Measurements from ENCODE around the gene SMIM22. TPM values are rescaled to one million over a fixed set of nuclear protein-coding genes. Genes with fewer than 3 reads are reported as not detected.

SMIM22 gene
- total RNA-seq, 1 donor from 2014 or later, result 27.7 TPM

GRCh38 chr16:4755687-4756086 is 39.5 kb upstream of the SMIM22 start:
- no peaks in the 10 kb centered on the region for H3K27me3 ChIP-seq (ENCODE audit: low read depth)
- DNase-seq, result no peak
- no peak for TF ChIP-seq CTCF (IDR thresholded peaks at IDR 0.05)
- intact Hi-C loops (cut with DNase I), result no loop called here
- no peaks in the 10 kb centered on the region for H3K4me1 ChIP-seq
- no peak overlapping the region for H3K4me3 ChIP-seq
- H3K9me3 ChIP-seq, result no peaks in the 10 kb centered on the region
- peaks cover 99% of the 10 kb centered on the region for H3K36me3 ChIP-seq
- ATAC-seq, result no peak
- H3K27ac ChIP-seq, result no peak overlapping the region

- intact Hi-C loops (cut with DNase I), result no loop called here
- peaks cover 91% of the 10 kb centered on the region for H3K36me3 ChIP-seq
- H3K27me3 ChIP-seq (ENCODE audit: low read depth), result no peaks in the 10 kb centered on the region
- DNase-seq (no peak), ATAC-seq (no peak)
- no peak overlapping the region for H3K27ac ChIP-seq
- no peaks in the 10 kb centered on the region for H3K9me3 ChIP-seq
- no peak overlapping the region for H3K4me3 ChIP-seq
- TF ChIP-seq CTCF (IDR thresholded peaks at IDR 0.05), result no peak
- peaks cover 6% of the 10 kb centered on the region for H3K4me1 ChIP-seq
Observed at GRCh38 chr16:4760221-4760910, 34.8 kb upstream of the SMIM22 start.

- peaks cover 77% of the 10 kb centered on the region for H3K36me3 ChIP-seq
- no peaks in the 10 kb centered on the region for H3K9me3 ChIP-seq
- no peak for DNase-seq
- no peak for ATAC-seq
- H3K27me3 ChIP-seq (ENCODE audit: low read depth), result no peaks in the 10 kb centered on the region
- H3K27ac ChIP-seq, result no peak overlapping the region
- intact Hi-C loops (cut with DNase I), result no loop called here
- no peak overlapping the region for H3K4me3 ChIP-seq
- no peak for TF ChIP-seq CTCF (IDR thresholded peaks at IDR 0.05)
- peaks cover 17% of the 10 kb centered on the region for H3K4me1 ChIP-seq
Observed at GRCh38 chr16:4762205-4762604, 33.0 kb upstream of the SMIM22 start.

GRCh38 chr16:4763791-4764190 is 31.4 kb upstream of the SMIM22 start:
- Histone ChIP-seq H3K27me3 (ENCODE audit: low read depth) (no peaks in the 10 kb centered on the region), H3K36me3 (peaks cover 61% of the 10 kb centered on the region), H3K4me1 (peaks cover 28% of the 10 kb centered on the region), H3K4me3 (no peak overlapping the region), H3K9me3 (no peaks in the 10 kb centered on the region), H3K27ac (no peak overlapping the region)
- intact Hi-C loops (cut with DNase I), result no loop called here
- ATAC-seq, result no peak
- no peak for DNase-seq
- no peak for TF ChIP-seq CTCF (IDR thresholded peaks at IDR 0.05)

GRCh38 chr16:4765511-4766474 is 29.4 kb upstream of the SMIM22 start:
- Histone ChIP-seq H3K27me3 (ENCODE audit: low read depth) (no peaks in the 10 kb centered on the region), H3K4me1 (peaks cover 34% of the 10 kb centered on the region), H3K27ac (peak overlapping the region; percentile 92), H3K36me3 (peaks cover 41% of the 10 kb centered on the region), H3K9me3 (no peaks in the 10 kb centered on the region), H3K4me3 (peak overlapping the region; percentile 96)
- intact Hi-C loops (cut with DNase I), result no loop called here
- no peak for TF ChIP-seq CTCF (IDR thresholded peaks at IDR 0.05)
- no peak for DNase-seq
- ATAC-seq, result no peak

Data from lower lobe of right lung (tissue), 2 donors.